SIG-M5 treated with dmso at 0.1 percent for 504 hours (cell line): ENCODE measurements around the gene EDARADD.
"Not testable (repeated sequence)": the region's sequence is repeated elsewhere in the genome, so short reads cannot be mapped to it uniquely, and the experiment has no call there.

Experiments used
- DNase-seq: peaks from one replicate; lab custom pipeline; 2025; ENCODE audit not compliant: unreplicated experiment; lab: John Stamatoyannopoulos, UW

Gene EDARADD

DNA sequence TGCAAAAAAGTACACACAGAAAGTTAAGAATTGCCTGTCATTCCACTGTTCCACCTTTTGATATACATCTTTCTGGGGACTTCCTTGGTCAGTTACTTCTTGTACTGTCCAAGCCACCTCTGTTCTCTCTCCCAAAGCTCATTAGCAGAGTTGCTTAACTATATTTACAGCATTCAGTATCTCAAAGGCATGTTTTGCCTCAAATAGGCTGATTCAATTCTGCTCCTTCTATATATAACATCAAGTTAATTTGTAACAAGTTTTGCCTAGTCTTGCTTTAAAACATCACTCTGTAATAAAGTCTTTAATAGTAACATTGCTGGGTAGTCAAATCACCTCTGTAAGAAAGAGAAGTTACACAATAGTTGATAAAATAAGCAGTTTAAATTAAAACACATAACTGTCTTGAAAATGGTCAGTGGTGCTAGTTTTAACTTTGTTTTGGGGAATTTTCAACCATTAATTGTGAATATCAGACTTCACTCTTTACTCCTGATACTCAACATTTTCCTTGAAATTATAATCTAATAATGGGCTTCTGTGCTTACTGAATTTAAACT is 35.7 kb downstream of the EDARADD start:
- DNase-seq, result no peak

DNA sequence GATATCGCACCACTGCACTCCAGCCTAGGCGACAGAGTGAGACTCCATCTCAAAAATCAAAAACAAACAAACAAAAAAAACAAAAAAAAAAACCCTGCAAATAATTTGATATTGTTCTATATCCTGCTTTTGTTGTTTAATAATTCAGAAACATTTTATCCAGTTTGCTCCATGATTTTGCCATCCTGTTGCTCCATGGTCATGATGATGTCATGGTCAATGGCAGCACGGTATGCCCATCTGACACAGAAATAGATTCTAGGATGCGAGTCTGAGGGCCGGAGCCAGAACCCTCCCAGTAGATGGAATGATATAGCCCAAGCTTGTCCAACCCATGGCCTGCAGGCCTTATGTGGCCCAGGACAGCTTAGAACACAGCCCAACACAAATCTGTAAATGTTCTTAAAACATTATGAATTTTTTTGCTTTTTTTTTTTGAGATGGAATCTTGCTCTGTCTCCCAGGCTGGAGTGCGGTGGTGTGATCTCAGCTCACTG is 39.8 kb downstream of the EDARADD start:
- DNase-seq, result no peak

DNA sequence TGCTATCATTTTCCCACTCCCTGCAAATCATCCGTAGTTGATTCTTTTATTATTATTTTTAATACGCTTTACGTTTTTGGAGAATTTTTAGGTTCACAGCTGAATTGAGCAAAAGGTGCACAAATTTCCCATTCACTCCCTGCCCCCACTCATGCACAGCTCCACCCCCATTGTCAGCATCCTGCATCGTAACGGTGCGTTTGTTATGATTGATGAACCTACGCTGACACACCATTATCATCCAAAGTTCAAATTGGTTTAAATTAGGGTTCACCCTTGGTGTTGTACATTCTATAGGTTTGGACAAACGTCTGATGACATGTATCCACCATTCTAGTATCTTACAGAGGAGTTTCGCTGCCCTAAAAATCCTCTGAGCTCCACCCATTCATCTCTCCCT is 44.5 kb downstream of the EDARADD start:
- DNase-seq, result no peak

DNA sequence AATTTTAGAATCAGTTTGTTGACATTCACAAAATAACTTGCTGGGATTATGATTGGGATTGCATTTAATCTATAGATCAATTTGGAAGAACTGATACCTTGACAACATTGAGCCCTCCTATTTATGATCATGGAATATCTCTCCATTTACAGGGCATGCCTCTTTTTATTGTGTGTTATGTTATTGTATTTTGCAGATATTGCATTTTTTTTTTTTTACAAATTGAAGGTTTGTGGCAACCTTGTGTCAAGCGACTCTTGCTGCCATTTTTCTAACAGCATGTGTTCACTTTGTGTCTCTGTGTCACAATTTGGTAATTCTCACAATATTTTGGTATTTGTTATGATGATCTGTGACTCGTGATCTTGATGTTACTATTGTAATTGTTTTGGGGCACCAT is 46.3 kb downstream of the EDARADD start:
- no peak for DNase-seq

DNA sequence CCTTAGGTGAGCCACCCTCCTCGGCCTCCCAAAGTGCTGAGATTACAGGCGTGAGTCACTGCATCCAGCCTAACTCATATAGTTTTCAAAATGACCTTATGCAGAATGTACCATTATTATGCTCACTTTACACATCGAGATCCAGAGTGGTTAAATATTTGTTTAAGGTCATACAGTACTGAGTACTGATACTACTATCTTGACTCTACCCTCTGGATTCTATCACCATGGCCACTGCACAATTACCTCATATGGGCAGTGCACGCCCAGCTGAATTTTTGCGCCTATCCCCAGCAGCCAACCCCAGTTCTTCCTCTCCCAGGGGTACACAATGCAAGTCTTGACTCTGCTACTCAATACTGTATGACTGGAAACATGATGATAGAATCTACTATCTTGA is 56.7 kb downstream of the EDARADD start:
- no peak for DNase-seq

- peak; percentile 29 for DNase-seq
These were observed 57.8 kb downstream of the EDARADD start for GRCh38 chr1:236451796-236452373.

- peak; percentile 67 for DNase-seq
These were observed 61.2 kb downstream of the EDARADD start for GRCh38 chr1:236455243-236455642.

DNA sequence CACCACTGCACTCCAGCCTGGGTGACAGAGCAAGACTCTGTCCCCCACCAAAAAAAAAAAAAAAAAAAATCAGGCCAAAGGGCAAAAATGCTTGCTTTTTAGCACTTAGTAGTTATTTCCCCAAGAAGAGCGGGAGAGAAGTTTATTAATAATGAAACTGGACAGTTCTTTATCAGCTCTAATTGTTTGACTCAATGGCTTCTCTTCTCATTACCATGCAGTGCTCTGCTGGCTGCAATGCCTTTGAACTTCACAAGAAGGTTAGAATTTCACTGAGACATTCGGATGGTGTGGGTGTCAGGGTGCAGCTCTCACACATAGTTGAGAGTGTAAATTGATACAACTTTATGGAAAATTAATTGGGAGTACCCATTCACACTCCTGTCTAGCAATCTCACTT is 63.7 kb downstream of the EDARADD start:
- no peak for DNase-seq

- no peak for DNase-seq
These were observed 64.9 kb downstream of the EDARADD start for GRCh38 chr1:236458996-236459395.

DNA sequence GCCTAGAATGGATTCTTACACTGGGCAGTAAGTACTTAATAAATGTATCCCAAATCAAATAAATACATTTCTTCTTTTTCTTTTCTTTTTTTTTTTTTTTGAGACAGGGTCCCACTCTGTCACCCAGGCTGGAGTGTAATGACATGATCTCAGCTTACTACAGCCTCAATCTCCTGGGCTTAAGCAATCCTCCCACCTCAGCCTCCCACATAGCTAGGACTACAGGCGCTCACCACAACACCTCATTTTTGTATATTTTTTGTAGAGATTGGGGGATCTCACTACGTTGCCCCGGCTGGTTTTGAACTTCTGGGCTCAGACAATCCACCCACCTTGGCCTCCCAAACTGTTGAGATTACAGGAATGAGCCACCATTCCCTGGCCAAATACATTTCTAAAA is 66.0 kb downstream of the EDARADD start:
- DNase-seq, result no peak

DNA sequence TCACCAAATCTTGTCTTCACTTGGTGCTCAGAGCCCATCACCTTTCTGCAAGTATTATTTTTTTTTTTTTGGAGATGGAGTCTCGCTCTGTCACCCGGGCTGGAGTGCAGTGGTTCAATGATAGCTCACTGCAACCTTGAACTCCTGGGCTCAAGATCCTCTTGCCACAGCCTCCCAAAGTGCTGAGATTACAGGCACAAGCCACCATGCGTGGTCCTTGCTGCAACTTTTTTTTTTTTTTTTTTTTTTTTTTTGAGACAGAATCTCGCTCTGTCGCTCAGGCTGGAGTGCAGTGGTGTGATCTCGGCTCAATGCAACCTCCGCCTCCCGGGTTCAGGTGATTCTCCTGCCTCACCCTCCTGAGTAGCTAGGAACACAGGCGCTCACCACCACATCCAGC is 70.1 kb downstream of the EDARADD start:
- not testable (repeated sequence) for DNase-seq

GRCh38 chr1:236465231-236465958 is 71.3 kb downstream of the EDARADD start:
- no peak for DNase-seq

DNA sequence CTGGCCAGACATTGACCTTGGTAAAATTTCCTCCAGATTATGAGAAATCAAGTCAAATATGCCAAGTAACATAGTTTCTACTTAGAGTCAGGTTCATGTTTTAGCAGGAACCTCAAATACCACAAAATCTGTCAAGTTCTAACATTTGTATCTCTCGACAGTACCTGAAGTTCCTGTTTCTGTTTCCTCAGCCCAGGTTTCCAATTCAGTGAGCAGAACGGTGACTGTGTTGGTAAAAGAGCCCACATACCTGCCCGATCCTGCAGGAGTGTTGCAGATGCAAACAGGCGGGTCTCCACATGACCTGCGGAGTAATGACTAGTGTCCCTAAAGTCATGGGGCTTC is 71.8 kb downstream of the EDARADD start:
- DNase-seq, result no peak

GRCh38 chr1:236467327-236467641 is 73.2 kb downstream of the EDARADD start:
- no peak for DNase-seq

DNA sequence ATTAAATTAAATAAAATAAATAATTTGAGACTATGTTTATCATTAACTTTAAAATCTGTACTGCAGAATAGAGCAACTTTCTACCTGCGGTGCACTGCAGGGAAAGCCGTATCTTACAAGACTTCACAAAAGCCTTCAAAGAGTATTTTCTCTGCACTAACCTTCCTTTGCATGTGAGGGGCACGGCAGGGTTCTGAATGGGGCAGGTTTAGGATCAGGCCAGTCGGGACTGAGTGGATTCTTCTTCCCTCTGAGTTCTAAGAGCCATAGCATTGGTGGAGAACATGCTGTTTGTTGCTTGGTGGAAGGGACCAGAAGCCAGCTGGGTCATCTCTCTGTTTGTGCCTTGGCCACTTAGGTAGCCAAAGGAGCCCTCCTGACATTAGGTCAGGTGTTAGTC is 74.5 kb downstream of the EDARADD start:
- no peak for DNase-seq

- no peak for DNase-seq
These were observed 75.4 kb downstream of the EDARADD start for GRCh38 chr1:236469466-236469865.

DNA sequence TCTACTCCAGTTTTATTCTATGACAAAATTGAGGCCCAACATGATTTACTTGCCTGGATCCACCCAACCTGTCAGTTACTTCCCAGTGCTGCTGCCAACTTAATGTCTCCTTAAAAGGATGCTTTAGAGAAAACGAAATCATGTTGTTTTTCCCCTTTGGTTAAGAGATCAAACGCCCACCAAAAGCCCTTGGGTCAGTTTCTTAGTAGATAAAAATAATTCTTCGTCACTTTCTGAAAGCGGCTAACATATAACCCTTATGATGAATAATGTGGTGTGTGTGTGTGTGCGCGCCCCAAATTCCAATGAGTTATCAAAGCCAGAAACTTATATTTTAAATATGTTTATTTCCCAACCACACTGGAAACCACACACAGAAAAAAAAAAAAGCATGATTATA is 77.0 kb downstream of the EDARADD start:
- DNase-seq, result no peak

- no peak for DNase-seq
These were observed 77.6 kb downstream of the EDARADD start for GRCh38 chr1:236471653-236472052.

- no peak for DNase-seq
These were observed 79.0 kb downstream of the EDARADD start for GRCh38 chr1:236472850-236473788.

DNA sequence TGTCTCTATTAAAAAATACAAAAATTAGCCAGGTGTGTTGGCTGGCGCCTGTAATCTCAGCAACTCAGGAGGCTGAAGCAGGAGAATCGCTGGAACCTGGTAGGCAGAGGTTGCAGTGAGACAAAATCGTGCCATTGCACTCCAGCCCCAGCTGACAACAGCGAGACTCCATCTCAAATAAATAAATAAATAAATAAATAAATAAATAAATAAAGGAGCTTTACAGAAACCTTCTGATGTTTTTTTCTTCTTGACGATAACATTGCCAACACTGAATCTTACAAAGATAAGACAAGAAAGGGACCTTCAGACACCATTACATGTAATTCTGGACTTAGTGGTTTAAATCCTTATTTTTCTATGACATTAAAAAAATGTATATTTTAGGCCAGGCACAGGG is 81.9 kb downstream of the EDARADD start:
- no peak for DNase-seq

- no peak for DNase-seq
These were observed 86.8 kb downstream of the EDARADD start for GRCh38 chr1:236480758-236481436.
